RPMI7951 (cell line): ENCODE data around the gene GINS2. TPM values are rescaled to one million over a fixed set of nuclear protein-coding genes. Genes with fewer than 3 reads are reported as not detected.

Experiments used
- DNase-seq: peaks from one replicate; pipeline ENCODE4 v3.0.0-alpha.2; 2012; ENCODE audit warnings: low read depth
- total RNA-seq: library from RNA; depleted of rRNA; stranded (reverse); fragments of >200 nt; shearing (Covaris generic); gene quantifications from 2 replicates; pipeline ENCODE4 v1.2.3, GENCODE V29; 2014

Gene GINS2
- total RNA-seq, 1 experiment from 2014 or later, result 28.5 TPM

- no peak for DNase-seq
Observed at GRCh38 chr16:85667841-85668413, 20.8 kb downstream of the GINS2 start.

- no peak for DNase-seq
Observed at GRCh38 chr16:85667261-85667660, 21.5 kb downstream of the GINS2 start.

- no peak for DNase-seq
Observed at GRCh38 chr16:85665929-85666328, 22.8 kb downstream of the GINS2 start.

- no peak for DNase-seq
Observed at GRCh38 chr16:85665373-85665740, 23.4 kb downstream of the GINS2 start.

GRCh38 chr16:85664580-85665372 lies 24.0 kb downstream of the GINS2 start:
- no peak for DNase-seq

GRCh38 chr16:85663891-85664321 lies 24.8 kb downstream of the GINS2 start:
- DNase-seq, result no peak

GRCh38 chr16:85662976-85663830 lies 25.6 kb downstream of the GINS2 start:
- no peak for DNase-seq

- no peak for DNase-seq
Observed at GRCh38 chr16:85662482-85662812, 26.3 kb downstream of the GINS2 start.

GRCh38 chr16:85661740-85662481 lies 26.8 kb downstream of the GINS2 start:
- DNase-seq, result no peak

- no peak for DNase-seq
Observed at GRCh38 chr16:85660843-85661739, 27.7 kb downstream of the GINS2 start.

GRCh38 chr16:85659805-85660511 lies 28.8 kb downstream of the GINS2 start:
- DNase-seq, result peak; percentile 36

GRCh38 chr16:85659336-85659735 lies 29.4 kb downstream of the GINS2 start:
- DNase-seq, result no peak

- no peak for DNase-seq
Observed at GRCh38 chr16:85658504-85659326, 30.0 kb downstream of the GINS2 start.

GRCh38 chr16:85657996-85658395 lies 30.8 kb downstream of the GINS2 start:
- no peak for DNase-seq

- no peak for DNase-seq
Observed at GRCh38 chr16:85657267-85657650, 31.5 kb downstream of the GINS2 start.

- DNase-seq, result no peak
Observed at GRCh38 chr16:85656351-85657266, 32.1 kb downstream of the GINS2 start.

GRCh38 chr16:85655216-85656129 lies 33.3 kb downstream of the GINS2 start:
- DNase-seq, result no peak
